Ecto neural progenitor cell (in vitro differentiated cells): ENCODE results near the gene MYO9A.
"Not testable (repeated sequence)": the region's sequence is repeated elsewhere in the genome, so short reads cannot be mapped to it uniquely, and the experiment has no call there.

Experiments
- DNase-seq: peaks from one replicate; pipeline ENCODE4 v3.0.0-alpha.2; 2018; ENCODE audit warnings: low spot score

MYO9A gene

DNA sequence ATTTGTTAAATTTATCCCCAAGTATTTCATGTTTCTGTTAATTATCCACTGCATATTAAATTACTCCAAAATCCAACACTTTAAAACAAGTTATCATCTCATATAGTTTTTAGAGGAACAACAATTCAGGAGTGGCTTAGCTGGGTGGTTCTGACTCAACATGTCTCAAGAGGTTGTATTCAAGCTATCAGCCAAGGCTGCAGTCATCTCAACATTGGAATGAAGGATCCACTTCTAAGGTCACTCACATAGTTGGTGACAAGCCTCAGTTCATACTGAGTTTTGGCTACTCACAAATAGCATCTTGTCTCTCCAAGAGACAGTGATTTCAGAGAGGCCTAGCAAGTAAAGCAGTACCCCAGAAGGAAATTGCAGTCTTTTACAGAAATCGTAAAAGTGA is 172.9 kb downstream of the MYO9A start:
- DNase-seq, result no peak

DNA sequence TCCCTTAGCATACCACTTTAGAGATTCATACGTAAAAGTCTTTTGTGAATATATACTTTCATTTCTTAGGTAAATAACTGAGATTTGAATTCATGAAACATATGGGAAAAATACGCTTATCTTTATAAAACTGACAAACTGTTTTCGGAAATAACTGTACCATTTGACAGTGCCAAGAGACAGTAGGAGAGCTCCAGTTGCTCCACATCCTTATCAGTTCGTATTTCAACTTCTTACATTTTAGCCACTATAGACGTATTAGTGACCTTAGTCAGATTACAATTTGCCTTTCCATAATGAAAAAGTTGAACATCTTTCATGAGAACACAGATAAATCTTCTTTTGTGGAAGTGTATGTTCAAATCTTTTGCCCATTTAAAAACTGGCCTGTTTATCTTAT is 174.1 kb downstream of the MYO9A start:
- DNase-seq, result no peak

DNA sequence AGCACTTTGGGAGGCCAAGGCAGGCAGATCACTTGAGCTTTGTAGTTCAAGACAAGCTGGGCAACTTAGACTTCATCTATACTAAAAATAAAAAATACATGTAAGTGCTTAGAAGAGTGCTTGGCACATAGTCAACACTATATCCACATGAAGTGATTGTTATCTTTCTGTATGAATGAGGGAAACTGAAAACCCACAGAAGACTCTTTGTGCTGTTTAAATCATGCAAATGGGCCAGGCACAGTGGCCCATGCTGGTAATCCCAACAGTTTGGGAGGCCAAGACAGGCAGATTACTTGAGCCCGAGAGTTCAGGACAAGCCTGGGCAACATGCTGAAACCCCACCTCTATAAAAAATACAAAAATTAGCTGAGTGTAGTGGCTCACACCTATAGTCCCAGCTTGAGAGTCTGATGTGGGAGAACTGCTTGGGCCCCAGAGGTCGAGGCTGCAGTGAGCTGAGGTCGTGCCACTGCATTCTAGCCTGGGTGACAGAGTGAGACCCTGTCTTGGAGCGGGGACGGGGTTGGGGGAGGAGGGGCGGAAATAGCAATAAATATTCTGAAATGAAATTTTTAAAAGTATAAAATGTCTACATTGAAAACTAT is 177.9 kb downstream of the MYO9A start:
- no peak for DNase-seq

DNA sequence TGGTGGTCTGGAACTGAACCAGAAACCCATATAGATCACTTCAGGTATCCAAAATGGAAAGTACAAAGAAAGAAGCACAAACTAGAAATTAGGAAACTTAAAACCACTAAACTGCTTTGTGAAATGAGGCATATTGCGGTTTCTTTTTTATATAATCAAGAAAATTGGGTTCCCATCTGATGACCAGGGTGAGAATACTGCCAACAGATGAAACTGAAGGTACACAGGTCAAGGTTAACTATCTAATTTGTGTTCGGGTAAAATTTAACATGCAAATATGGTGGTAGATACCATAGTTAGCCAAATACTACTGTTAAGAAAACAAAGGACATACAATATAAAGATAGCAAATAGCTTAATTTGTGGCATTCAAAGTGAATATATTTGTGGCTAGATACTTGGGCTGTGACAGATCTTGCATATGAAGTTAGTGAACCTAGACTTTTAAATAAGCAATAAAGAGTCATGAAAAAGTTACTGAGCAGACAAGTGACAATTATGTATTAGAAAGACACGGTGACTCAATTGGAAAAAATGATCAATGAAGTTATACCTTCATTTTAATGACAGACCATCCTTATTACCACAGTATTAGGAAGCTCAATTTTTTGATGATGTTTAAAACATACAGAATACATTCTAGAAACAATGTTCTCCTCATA is 180.2 kb downstream of the MYO9A start:
- DNase-seq, result no peak

DNA sequence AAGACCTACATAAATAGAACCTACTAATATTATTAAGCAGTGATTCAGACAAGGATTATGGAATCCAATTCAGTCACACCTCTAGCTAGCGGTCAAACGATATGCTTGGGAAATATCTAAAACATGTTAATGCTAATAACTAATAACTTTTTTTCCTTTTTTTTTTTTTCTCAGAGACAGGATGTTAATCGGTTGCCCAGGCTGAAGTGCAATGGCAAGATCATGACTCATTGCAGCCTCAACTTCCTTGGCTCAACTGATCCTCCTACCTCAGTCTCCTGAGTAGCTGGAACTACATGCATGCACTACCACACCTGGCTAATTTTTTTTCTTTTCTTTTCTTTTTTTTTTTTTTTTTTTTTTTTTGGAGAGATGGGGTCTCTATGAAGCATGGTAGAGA is 183.5 kb downstream of the MYO9A start:
- DNase-seq, result no peak

DNA sequence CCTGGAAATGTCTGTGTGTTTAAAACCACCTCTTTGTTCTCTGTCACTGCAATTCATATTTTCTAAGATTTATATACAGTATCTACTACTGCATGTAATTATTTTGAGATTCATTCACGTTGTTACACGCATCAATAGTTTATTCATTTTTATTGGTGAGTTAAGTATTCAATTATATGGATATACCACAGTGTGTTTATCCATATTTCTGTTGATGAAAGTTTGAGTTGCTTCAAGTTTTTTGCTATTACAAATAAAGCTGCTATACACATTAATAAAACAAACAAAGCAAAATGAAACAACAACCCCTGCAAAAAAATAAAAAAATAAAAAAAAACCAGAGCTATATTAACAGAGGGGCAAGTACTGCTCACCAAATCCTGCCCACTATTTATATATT is 185.3 kb downstream of the MYO9A start:
- DNase-seq, result no peak

DNA sequence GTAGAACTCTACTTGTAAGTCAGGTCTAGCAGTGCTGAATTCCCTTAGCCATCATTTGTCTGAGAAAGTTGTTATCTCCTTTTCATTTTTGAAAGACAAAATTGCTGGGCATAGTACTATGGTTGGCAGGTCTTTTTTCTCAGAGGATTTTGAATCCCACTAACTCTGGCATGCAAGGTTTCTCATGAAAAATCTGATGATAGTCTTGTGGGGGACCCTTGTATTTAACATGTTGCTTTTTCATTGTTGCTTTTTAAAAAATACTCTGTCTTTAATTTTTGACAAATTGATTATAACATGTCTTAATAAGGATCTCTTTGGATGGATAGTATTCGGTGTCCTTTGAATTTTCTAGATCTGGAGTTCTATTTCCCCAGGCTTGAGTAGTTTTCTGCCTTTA is 186.7 kb downstream of the MYO9A start:
- no peak for DNase-seq

DNA sequence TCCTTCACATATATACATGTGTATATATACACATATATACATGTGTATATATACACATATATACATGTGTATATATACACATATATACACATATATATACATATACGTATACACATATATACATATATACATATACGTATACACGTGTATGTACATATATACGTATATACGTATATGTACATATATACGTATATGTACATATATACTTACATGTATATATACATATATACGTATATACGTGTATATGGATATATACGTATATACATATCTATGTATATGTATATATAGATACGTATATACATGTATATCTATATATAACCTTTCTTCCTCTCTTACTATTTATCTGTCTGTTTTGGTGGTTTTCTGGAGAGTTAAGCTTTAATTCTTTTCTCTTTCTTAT is 192.8 kb downstream of the MYO9A start:
- DNase-seq, result no peak

DNA sequence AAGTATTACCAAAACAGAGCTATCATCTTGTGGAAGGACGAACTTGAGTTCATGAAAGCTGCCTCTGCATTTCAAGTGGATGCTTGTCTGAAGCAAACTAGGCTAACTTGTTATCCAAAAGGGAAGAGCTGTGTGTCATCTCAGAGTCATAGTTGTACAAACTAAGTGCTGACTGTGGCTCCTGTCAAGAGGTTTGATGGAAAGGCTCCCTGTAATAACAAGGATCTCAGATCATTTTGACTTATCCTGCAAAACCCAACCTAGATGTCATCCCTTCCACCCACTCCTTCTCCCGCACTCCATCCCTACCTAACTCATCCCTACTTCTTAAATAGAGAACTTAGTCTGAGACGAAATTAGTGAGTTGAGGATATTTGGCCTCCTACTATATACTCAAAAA is 196.8 kb downstream of the MYO9A start:
- DNase-seq, result no peak

DNA sequence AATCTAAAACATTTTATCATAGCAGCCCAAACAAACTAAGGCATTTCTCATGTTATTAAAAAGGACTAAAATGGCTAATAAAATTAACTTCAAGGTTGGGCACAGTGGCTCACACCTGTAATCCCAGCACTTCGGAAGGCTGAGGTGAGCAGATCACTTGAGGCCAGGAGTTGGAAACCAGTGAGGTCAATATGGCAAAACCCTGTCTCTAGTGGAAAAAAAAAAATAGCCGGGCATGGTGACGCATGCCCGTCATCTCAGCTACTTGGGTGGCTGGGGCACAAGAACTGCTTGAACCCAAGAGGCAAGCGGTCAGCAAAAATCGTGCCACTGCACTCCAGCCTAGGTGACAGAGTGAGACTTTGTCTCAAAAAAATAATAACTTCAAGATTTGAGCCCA is 197.4 kb downstream of the MYO9A start:
- no peak for DNase-seq

DNA sequence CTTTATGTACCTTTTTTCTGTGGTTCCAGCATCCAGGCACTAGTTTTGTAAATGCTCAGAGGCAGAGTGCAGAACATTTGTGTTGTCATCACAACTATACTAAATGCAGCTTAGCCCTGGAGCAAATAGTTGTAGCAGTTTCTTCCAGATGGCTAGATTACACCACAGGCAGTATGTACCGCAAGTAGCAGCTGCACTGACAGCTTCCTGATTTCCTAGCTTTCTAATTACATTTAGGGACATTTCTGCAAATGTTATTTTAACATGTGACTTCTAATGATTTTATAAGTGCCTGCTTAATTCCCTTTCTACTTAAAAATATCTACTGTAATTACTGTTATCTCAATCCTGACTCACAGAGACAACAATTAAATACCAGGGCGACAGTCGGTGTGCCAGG is 201.1 kb downstream of the MYO9A start:
- DNase-seq, result no peak

DNA sequence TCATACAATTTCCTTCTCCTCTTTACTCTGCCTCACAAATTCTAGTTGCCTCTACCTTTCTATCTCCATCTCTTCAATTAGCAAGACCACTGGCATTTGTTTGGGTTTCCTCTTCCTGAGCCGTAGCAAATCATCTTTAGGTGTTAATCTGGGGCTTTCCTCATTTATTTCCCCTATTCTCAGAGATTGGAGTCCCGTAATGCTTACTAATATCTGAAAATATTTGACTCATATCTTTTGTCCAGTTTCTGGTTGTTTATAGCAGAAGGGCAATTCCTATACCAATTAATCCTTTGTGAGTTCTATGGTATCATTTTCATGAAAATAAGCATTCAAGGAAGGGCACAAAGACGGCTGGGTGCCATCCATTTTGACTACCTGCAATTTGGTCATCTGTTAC is 203.9 kb downstream of the MYO9A start:
- no peak for DNase-seq

DNA sequence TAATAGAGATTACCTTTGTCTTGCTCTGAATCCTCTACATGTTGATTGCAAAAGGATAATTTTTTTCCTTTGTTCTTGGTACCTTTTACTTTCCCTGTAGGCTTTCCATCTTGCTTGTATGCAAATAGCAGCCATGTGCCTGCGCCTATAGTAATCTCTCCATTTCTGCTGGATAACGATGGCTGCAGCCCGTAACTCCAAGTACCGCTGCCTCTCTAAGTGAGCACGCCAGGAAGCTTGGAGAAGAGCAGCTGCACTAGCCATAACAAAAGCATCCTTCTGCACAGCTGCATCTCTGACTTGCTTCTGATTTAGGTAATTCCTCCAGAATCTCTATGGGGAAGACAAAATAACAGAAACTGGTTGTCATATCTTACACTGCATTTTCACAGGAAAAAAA is 218.3 kb downstream of the MYO9A start:
- DNase-seq, result no peak

DNA sequence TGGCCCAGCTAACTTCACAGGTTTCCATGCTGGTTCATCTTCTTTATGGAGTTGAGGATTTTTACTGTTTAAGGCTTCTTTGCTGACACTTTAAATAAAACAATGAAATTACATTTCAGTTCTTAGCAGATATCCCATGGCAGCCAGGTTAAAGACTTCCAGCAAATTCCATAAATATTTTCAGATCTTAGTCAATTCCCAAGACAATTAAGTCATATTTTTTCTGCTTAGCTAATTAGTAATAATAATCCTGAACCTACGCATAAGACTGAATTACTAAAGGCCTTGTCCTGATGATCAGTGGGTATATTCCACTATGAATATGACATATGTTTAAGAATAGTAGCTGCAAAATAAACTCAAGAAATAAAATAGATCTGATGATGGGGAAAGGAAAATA is 224.3 kb downstream of the MYO9A start:
- no peak for DNase-seq

DNA sequence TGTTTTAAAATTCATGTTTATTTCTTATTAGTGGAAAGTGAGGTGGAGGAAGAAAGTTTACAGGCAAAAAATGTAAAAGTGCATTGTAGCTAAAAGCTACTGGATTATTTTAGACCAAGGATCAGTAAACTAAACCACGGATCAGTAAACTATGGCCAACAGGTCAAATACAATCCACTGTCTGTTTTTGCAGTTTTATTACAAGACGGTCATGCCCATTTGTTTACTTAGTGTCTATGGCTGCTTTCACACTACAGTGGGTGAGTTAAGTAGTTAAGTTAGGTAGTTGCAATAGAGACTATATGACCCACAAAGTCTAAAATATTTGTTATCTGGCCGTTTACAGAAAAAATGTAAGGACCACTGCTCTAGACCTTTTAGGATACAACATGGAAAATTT is 225.6 kb downstream of the MYO9A start:
- no peak for DNase-seq

DNA sequence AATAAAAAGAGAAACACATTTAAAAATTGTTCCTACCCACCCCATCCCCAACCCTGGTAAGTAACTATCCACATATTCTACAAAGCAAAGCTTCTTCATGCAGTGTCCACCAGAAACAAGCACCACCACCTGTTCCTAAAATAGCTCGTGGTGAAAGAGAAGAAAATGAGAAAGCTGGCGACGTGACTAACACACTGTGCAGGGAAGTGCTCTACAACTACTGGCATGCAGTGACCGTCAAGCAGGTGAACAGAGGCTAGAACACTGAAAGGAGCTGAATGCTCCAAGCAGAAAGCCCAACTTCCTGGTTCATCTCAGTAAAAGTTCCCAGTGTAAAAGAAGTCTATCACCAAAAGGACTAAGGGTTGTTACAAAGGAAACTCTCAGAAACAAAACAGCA is 226.9 kb downstream of the MYO9A start:
- DNase-seq, result no peak

DNA sequence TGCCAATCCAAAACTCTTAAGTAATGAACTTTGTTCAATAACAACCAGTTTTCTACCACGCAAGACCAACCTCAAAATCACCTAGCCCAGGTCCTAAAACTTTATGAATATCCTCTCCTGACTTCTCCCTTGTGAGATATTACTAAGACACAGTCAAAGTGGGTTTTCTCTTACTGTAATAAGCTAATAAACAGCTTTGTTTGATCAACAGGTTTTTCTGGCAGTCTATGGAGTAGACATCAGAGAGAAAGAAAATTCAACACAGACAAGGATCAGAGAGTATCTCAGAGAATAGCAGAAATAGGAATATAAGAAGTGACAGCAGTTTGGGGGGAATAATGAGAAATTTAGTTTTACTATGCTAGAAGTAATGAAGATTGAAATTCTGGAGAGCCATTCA is 228.0 kb downstream of the MYO9A start:
- no peak for DNase-seq

DNA sequence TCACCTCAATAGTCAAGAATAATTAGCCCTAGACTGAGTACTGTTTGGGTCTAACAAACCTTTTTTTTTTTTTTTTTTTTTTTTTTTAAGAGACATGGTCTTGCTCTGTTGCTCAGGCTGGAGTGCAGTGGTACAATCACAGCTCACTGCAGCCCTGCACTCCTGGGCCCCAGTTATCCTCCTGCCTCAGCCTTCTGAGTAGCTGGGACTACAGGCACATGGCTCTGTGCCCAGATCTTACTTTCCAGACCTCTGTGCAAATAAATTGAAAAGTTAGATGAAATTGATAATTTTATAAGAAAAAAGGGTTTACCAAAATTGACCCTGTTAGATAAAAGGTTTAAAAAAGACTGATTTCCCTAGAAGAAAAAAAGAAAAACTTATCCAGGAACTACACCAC is 228.6 kb downstream of the MYO9A start:
- DNase-seq, result no peak

DNA sequence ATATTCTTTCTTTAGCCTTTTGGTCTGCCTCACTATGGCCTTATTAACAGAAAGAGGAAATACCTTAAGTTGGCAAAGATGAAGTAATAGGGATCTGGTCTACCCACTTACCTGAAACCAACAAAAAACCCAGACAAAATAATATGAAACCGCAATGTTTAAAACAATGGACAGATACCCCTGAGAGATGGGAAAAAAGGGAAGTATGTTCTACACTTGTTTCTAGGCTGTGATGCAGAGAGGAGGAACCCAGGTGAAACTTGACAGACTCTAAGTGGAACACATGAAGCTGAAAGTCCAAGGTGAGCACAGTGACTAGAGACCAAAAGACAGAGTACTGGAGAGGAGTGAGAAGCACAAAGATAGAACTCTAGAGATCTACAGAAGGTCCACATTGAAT is 229.2 kb downstream of the MYO9A start:
- DNase-seq, result no peak

DNA sequence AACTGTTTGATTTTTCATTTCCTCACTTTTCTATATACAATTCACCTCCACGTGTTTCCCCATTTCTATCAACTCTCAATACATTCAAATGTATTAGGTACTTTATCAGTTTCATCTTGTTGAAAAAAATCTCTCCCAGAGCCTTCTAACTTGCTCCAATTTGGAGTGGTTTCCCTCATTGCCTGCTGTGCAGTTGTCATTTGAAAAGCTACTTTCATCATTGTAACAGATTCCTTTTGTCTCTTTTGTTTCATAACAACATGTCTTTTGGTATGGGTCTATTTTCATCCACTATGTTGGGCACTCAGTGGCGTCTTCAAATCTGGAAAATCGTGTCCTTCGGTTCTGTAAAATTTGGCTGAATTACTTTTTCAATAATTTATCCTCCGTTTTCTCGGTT is 232.6 kb downstream of the MYO9A start:
- DNase-seq, result no peak

DNA sequence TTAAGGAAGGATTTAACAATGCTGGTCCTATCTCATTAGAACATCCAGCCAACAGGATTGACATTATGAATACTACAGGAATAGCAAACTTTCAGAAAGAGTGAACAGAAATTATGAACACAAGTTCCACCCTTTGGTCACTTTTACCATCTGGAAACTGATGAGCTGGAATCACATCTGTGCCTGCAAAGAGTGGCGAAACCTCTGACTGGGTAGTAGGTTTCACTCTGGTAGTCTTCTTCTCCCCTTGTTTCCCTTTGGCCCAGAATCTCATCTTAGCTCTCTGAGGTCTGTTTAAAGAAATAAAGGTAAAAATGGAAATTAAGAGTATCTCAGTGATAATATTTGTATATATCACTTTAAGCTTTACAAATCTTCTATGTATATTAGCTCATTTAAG is 234.5 kb downstream of the MYO9A start:
- no peak for DNase-seq

DNA sequence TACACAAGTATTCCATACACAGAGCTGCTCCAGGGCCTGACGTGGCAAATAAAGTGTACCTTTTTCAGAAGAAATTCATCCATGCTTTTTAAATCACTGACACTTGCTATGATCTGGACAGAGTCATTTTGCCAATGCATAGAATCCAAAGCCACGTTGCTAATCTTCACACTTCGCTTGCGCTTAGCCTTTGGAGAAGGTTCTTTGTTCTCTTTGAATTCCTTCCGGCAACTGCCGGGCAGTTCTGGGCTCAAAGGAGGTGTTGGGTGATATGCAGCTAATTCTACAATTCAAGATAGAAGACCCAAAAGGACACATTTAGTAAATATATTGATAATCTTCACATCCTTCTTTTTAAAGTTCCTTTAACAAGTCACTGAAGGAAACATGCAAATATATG is 237.7 kb downstream of the MYO9A start:
- DNase-seq, result no peak

DNA sequence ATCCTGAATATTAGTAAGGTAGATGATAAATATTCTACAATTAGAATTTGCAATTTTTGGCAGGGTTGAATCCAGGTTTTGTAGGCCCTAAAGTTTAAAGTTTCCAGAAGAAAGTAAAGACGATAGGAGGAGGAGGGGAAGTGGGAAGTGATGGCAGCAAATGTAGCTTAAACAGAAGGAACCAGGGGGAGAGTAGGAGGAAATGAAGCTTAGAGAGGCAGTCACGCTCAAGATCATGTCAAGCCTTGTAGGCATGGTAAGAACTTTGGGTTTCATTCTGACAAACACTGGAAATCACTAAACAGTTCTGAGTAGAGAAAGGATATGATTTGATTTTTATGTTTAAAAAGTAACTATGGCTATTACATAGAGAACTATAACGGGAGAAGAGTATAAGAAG is 243.7 kb downstream of the MYO9A start:
- no peak for DNase-seq

DNA sequence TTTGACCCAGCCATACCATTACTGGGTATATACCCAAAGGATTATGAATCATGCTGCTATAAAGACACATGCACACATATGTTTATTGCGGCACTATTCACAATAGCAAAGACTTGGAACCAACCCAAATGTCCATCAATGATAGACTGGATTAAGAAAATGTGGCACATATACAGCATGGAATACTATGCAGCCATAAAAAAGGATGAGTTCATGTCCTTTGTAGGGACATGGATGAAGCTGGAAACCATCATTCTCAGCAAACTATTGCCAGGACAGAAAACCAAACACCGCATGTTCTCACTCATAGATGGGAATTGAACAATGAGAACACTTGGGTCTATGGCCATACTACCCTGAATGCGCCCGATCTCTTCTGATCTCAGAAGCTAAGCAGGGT is 259.7 kb downstream of the MYO9A start:
- not testable (repeated sequence) for DNase-seq

DNA sequence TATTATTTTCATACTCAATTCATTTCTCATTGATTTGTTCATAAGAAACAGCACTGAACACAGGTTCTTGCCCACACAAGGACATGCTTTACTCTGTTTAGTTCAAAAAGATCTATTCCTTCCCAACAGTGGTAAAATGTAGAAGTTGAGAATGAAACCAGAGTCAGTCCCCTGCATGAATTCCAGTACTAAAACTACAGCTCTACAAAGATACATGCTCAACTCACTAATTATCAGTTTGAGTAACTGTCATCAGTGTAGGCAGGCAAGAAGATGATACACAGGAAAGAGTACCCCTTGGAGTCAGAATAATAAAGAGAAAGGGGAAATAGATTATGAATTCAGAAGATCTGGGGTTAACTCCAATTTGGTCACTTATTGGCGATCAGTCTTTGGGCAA is 264.4 kb downstream of the MYO9A start:
- DNase-seq, result no peak
